Midbrain (tissue), 1 donor: ENCODE measurements around the gene ATXN10.
A peak's percentile ranks its signal among the peaks of the same experiment; 100 is the strongest.
"Not testable (repeated sequence)": the region's sequence is repeated elsewhere in the genome, so short reads cannot be mapped to it uniquely, and the experiment has no call there.

ENCODE experiments used
- DNase-seq: peaks from one replicate; lab custom pipeline; 2025; lab: John Stamatoyannopoulos, UW

ATXN10 gene

GRCh38 chr22:45642986-45643385 is 28.6 kb upstream of the ATXN10 start:
- no peak for DNase-seq

- no peak for DNase-seq
Measured at GRCh38 chr22:45644714-45645113, 26.9 kb upstream of the ATXN10 start.

- no peak for DNase-seq
Measured at GRCh38 chr22:45645150-45645525, 26.5 kb upstream of the ATXN10 start.

- peak; percentile 54 for DNase-seq
Measured at GRCh38 chr22:45645526-45646414, 25.9 kb upstream of the ATXN10 start.

- DNase-seq, result no peak
Measured at GRCh38 chr22:45647532-45648225, 24.0 kb upstream of the ATXN10 start.

GRCh38 chr22:45648301-45649117 is 23.1 kb upstream of the ATXN10 start:
- no peak for DNase-seq

- DNase-seq, result no peak
Measured at GRCh38 chr22:45649809-45650208, 21.8 kb upstream of the ATXN10 start.

- DNase-seq, result no peak
Measured at GRCh38 chr22:45650721-45651120, 20.9 kb upstream of the ATXN10 start.

- no peak for DNase-seq
Measured at GRCh38 chr22:45651931-45652528, 19.6 kb upstream of the ATXN10 start.

- no peak for DNase-seq
Measured at GRCh38 chr22:45656577-45656976, 15.1 kb upstream of the ATXN10 start.

- no peak for DNase-seq
Measured at GRCh38 chr22:45657701-45658100, 13.9 kb upstream of the ATXN10 start.

- no peak for DNase-seq
Measured at GRCh38 chr22:45664136-45664646, 7.4 kb upstream of the ATXN10 start.

- DNase-seq, result no peak
Measured at GRCh38 chr22:45667486-45667885, 4.1 kb upstream of the ATXN10 start.

GRCh38 chr22:45670363-45670762 is 1.3 kb upstream of the ATXN10 start:
- not testable (repeated sequence) for DNase-seq

GRCh38 chr22:45670981-45671782 is 452 bp upstream of the ATXN10 start:
- peak; percentile 15 for DNase-seq

- no peak for DNase-seq
Measured at GRCh38 chr22:45672564-45673481, 1.2 kb downstream of the ATXN10 start.

GRCh38 chr22:45673482-45674175 is 2.0 kb downstream of the ATXN10 start:
- no peak for DNase-seq

- DNase-seq, result no peak
Measured at GRCh38 chr22:45676024-45676423, 4.4 kb downstream of the ATXN10 start.

- DNase-seq, result no peak
Measured at GRCh38 chr22:45677063-45677462, 5.4 kb downstream of the ATXN10 start.
